ENCODE measurements around the gene DUSP9.

The DUSP9 gene

GRCh38 chrX:153609917-153610835, 36.8 kb upstream of the DUSP9 start:
- H3K4me3 ChIP-seq (ENCODE audit: low read depth, low read length): peak overlapping the region; percentile 27
- peak; percentile 81 for TF ChIP-seq CTCF (IDR thresholded peaks at IDR 0.05; ENCODE audit: low read depth, low read length)
- DNase-seq (ENCODE audit: low read depth, low spot score): peak; percentile 59
- in situ Hi-C loops (cut with HindIII; ENCODE audit: low sequenced_read_pairs): no loop called here

GRCh38 chrX:153610836-153611213, 36.2 kb upstream of the DUSP9 start:
- in situ Hi-C loops (cut with HindIII; ENCODE audit: low sequenced_read_pairs): no loop called here
- TF ChIP-seq CTCF (IDR thresholded peaks at IDR 0.05; ENCODE audit: low read depth, low read length): no peak
- H3K4me3 ChIP-seq (ENCODE audit: low read depth, low read length): no peak overlapping the region
- no peak for DNase-seq (ENCODE audit: low read depth, low spot score)

- no peak for DNase-seq (ENCODE audit: low read depth, low spot score)
- in situ Hi-C loops (cut with HindIII; ENCODE audit: low sequenced_read_pairs): no loop called here
- TF ChIP-seq CTCF (IDR thresholded peaks at IDR 0.05; ENCODE audit: low read depth, low read length): no peak
- no peak overlapping the region for H3K4me3 ChIP-seq (ENCODE audit: low read depth, low read length)
These were observed 35.5 kb upstream of the DUSP9 start for GRCh38 chrX:153611298-153612095.

- in situ Hi-C loops (cut with HindIII; ENCODE audit: low sequenced_read_pairs): no loop called here
- no peak overlapping the region for H3K4me3 ChIP-seq (ENCODE audit: low read depth, low read length)
- DNase-seq (ENCODE audit: low read depth, low spot score): no peak
- no peak for TF ChIP-seq CTCF (IDR thresholded peaks at IDR 0.05; ENCODE audit: low read depth, low read length)
These were observed 34.6 kb upstream of the DUSP9 start for GRCh38 chrX:153612413-153612812.

- TF ChIP-seq CTCF (IDR thresholded peaks at IDR 0.05; ENCODE audit: low read depth, low read length): no peak
- in situ Hi-C loops (cut with HindIII; ENCODE audit: low sequenced_read_pairs): no loop called here
- DNase-seq (ENCODE audit: low read depth, low spot score): no peak
- H3K4me3 ChIP-seq (ENCODE audit: low read depth, low read length): no peak overlapping the region
These were observed 32.2 kb upstream of the DUSP9 start for GRCh38 chrX:153614818-153615217.

GRCh38 chrX:153620576-153620975, 26.4 kb upstream of the DUSP9 start:
- in situ Hi-C loops (cut with HindIII; ENCODE audit: low sequenced_read_pairs): no loop called here
- TF ChIP-seq CTCF (IDR thresholded peaks at IDR 0.05; ENCODE audit: low read depth, low read length): no peak
- H3K4me3 ChIP-seq (ENCODE audit: low read depth, low read length): no peak overlapping the region
- DNase-seq (ENCODE audit: low read depth, low spot score): no peak

All from astrocyte of the spinal cord (primary cell).